ENCODE data around the gene YPEL5.

DNA sequence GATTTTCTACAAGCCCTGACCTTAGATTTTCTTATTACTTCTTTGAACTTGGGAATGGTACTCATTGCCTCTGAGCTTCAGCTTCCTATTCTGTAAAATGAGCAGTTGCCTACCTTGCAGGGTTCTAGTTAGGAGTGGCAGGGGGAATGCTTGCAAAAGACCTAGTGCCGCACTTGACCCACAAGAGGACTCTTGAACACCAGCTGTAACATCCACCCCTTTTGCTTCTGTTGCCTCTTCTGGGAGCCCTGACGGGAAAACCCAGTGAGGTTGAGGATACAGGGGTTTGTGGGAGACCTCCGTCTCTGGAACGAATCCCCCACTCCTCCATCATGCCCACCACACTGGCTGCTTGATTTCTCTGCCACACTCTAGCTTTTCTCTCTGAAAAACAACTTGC is 57.5 kb downstream of the YPEL5 start:
- TF ChIP-seq EP300 (IDR thresholded peaks at IDR 0.05) (no peak), POLR2A (IDR thresholded peaks at IDR 0.05) (no peak), POLR2AphosphoS5 (IDR thresholded peaks at IDR 0.05) (no peak)
- TF ChIP-seq, protein P1, sequence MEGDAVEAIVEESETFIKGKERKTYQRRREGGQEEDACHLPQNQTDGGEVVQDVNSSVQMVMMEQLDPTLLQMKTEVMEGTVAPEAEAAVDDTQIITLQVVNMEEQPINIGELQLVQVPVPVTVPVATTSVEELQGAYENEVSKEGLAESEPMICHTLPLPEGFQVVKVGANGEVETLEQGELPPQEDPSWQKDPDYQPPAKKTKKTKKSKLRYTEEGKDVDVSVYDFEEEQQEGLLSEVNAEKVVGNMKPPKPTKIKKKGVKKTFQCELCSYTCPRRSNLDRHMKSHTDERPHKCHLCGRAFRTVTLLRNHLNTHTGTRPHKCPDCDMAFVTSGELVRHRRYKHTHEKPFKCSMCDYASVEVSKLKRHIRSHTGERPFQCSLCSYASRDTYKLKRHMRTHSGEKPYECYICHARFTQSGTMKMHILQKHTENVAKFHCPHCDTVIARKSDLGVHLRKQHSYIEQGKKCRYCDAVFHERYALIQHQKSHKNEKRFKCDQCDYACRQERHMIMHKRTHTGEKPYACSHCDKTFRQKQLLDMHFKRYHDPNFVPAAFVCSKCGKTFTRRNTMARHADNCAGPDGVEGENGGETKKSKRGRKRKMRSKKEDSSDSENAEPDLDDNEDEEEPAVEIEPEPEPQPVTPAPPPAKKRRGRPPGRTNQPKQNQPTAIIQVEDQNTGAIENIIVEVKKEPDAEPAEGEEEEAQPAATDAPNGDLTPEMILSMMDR (IDR thresholded peaks at IDR 0.05): no peak

Data from upper lobe of left lung (tissue), 4 donors.